Fibroblast of the aortic adventitia (primary cell): Measurements from ENCODE around the gene ASB10. TPM values are rescaled to one million over a fixed set of nuclear protein-coding genes. Genes with fewer than 3 reads are reported as not detected.

Experiments
- DNase-seq: peaks from one replicate; pipeline ENCODE4 v3.0.0-alpha.2; 2010; ENCODE audit warnings: low read depth
- H3K4me3 ChIP-seq: 2 replicates; pipeline ENCODE4 v1.5.1; 2011; ENCODE audit warnings: low read depth, mild to moderate bottlenecking, control low read depth, low read length, moderate library complexity
- total RNA-seq: library from RNA; depleted of rRNA; stranded (reverse); fragments of >200 nt; gene quantifications from 2 replicates; pipeline ENCODE4 v1.2.3, GENCODE V29; 2012; ENCODE audit warnings: low replicate concordance
- TF ChIP-seq, protein P1 (sequence below): IDR thresholded peaks from 2 replicates; pipeline ENCODE4 v1.5.1; 2011; ENCODE audit warnings: mild to moderate bottlenecking, low read length, control low read depth, inconsistent platforms; ENCODE audit not compliant: insufficient read depth

Gene ASB10
- total RNA-seq, 1 donor: not detected

DNA sequence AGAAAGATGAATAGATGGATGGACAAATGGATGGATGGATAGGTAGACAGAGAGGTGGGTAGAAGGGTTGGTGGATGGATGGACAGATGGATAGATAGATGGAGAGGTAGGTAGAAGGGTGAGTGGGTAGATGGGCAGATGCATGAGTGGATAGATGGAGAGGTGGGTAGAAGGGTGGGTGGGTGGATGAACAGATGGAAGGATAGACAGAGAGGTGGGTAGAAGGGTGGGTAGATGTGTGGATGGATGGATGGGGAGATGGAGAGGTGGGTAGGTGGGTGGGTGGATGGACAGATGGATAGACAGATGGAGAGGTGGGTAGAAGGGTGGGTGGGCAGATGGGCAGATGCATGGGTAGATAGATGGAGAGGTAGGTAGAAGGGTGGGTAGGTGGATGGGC lies 10.9 kb upstream of the ASB10 start:
- no peak for DNase-seq
- TF ChIP-seq, protein P1, sequence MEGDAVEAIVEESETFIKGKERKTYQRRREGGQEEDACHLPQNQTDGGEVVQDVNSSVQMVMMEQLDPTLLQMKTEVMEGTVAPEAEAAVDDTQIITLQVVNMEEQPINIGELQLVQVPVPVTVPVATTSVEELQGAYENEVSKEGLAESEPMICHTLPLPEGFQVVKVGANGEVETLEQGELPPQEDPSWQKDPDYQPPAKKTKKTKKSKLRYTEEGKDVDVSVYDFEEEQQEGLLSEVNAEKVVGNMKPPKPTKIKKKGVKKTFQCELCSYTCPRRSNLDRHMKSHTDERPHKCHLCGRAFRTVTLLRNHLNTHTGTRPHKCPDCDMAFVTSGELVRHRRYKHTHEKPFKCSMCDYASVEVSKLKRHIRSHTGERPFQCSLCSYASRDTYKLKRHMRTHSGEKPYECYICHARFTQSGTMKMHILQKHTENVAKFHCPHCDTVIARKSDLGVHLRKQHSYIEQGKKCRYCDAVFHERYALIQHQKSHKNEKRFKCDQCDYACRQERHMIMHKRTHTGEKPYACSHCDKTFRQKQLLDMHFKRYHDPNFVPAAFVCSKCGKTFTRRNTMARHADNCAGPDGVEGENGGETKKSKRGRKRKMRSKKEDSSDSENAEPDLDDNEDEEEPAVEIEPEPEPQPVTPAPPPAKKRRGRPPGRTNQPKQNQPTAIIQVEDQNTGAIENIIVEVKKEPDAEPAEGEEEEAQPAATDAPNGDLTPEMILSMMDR: no peak
- H3K4me3 ChIP-seq: no peak overlapping the region

DNA sequence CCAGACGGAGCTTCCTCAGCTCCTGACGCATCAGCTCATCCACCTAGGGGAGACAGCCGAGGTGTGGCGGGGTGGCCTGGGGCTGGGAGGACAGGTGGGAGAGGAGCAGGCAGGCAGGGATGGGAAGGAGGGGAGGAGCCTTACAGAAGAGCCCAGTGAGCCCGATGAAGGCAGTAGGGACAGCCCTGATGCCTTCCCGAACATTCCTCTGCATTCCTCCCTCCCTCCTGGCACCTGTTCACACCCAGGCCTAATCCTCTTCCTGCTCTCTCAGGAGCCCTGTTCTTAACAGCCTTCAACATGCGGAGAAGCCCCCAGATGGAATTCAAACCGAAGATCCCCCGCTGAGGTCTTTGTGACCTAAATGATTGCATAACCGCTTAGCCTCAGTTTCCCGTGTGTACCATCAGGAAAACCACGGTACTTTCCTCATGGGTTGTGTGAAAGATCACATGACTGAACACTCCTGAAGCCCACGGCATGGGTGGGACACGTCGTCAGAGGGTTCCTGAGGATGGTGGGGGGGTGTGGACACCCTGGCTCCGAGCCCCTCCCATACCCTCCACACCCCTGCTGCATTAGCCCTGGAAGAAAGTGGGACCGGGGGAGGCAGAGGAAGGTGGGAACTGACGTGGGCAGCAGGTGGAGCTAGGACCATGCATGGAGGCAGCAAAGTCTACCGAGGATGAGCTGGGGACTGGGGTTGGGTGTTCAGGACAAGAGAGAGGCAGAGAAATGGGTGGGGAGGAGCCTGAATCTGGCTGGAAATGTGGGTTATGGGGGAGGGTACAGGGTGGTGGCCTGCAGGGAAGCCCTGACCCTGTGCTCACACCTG lies 8.8 kb upstream of the ASB10 start:
- DNase-seq: no peak
- TF ChIP-seq, protein P1: no peak
- no peak overlapping the region for H3K4me3 ChIP-seq

DNA sequence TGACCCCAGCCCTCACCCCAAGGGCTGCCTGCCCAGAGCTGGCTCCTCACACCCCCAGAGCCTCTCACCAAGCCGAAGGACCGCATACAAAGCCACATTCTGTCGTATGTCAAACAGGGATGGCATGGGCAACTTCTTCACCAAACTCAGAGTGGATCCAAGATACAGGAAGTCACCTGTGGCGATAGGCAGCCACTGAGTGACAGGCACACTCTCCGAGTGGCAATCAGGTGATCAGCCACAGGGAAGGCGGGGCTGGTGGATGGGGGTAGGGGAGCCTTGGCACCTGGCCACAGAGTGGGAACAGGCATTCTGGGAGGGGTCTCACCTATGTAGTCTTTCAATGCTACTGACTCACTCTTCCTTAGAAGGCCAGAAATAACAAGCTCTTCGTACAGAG lies 7.1 kb upstream of the ASB10 start:
- TF ChIP-seq, protein P1: no peak
- H3K4me3 ChIP-seq: no peak overlapping the region
- no peak for DNase-seq

DNA sequence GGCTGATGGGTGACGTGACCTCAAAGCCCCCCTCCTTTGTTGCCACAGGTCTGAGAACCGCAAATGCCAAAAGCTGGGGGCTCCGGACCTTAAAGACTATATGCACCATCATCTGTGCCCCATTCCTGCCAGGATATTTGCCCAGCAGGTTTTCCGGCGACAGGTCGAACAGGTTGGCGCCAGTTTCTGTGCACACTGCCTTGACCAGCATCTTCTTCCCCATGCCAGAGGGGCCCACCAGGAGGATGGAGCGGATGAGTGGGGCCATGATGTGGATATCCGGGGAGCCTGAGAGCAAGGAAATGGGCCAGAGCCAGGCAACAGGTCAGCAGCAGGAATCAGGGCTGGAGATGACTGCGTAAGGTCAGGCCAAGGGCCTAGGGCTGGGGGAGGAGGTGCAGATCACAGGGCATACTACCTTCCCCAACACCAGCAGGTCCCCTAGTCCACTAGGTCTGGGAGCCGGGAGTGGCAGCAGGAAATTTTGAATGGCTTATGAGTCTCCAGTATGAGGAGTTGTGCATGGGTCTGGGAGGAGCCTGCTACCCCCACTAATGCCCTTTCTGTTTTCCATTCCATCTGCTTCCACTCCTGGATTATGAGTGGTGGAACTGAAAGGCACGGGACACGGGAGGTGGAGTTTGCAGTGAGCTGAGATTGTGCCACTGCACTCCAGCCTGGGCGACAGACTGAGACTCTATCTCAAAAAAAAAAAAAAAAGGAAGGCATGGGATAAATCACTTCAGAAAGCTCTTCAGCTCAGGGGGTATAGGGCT lies 6.3 kb upstream of the ASB10 start:
- TF ChIP-seq, protein P1: no peak

DNA sequence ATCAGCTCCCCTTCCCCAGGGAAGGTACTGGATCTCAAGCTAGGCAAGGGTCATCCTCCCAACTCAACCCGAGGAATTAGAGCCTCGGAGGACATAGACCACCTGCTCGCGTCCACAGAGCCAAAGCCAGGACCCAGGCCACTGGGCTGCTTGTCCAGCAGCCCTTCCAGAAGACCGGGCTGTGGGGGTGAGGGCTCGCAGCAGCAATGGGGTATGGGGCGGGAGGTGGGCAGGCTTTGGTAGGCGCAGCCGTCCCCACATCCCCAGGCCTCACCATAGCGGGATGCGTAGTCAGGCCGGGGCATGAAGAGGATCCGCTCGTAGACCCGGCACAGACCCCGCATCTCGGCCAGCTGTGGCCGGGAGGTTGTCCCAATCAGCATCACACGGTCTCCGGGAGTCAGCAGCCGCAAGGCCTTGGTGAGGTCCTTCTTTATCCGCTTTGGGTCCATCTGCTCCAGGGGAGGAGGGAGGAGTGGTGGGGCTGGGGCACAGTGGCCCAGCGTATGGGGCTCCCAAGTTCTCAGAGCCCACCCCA lies 5.0 kb upstream of the ASB10 start:
- no peak overlapping the region for H3K4me3 ChIP-seq
- no peak for DNase-seq
- TF ChIP-seq, protein P1: no peak

More for the DNA sequence above, 6.3 kb upstream of the ASB10 start:
- no peak for DNase-seq
- no peak overlapping the region for H3K4me3 ChIP-seq

DNA sequence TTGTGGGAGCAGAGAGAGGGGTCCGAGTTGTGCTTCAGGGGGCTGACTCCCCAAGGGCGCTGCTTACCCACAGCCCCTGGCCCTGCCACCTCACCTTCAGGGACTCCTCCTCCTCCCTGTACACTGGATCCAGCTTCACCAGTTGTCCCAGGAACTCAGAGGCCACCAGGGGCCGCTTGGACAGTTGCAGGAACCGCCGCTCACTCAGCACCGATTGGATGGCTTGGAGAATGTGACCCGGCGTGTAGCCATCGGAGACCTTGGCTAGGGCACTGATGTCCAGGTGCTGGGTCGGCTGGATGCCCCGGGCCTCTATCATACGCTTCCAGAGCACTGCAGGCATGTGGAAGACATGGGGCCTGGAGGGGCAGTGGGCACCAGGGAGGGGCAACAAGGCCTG lies 4.5 kb upstream of the ASB10 start:
- TF ChIP-seq, protein P1: no peak
- no peak for DNase-seq
- H3K4me3 ChIP-seq: no peak overlapping the region
